ENCODE data around the gene HERPUD1. TPM values are rescaled to one million over a fixed set of nuclear protein-coding genes. Genes with fewer than 3 reads are reported as not detected.
"Not testable (repeated sequence)": the region's sequence is repeated elsewhere in the genome, so short reads cannot be mapped to it uniquely, and the experiment has no call there.

Gene HERPUD1
- total and polyA plus RNA-seq, 2 experiments from 2014 or later: 40.5 to 116 TPM

- H3K36me3 ChIP-seq: no peaks in the 10 kb centered on the region
- TF ChIP-seq CTCF (IDR thresholded peaks at IDR 0.05; ENCODE audit: low read depth, low read length): no peak
- H3K9me3 ChIP-seq (ENCODE audit: low read depth): no peaks in the 10 kb centered on the region
- H3K27ac ChIP-seq: no peak overlapping the region
- H3K4me1 ChIP-seq (ENCODE audit: low read depth): no peaks in the 10 kb centered on the region
- peak overlapping the region; percentile 50 for H3K4me3 ChIP-seq
- no peak for DNase-seq (ENCODE audit: low read depth in 1 of 2, low spot score in 1 of 2)
- peaks cover 51% of the 10 kb centered on the region for H3K27me3 ChIP-seq
Observed at GRCh38 chr16:56989988-56990387, 58.0 kb downstream of the HERPUD1 start.

- no peaks in the 10 kb centered on the region for H3K36me3 ChIP-seq
- no peak overlapping the region for H3K4me3 ChIP-seq
- no peak overlapping the region for H3K27ac ChIP-seq
- DNase-seq (ENCODE audit: low read depth in 1 of 2, low spot score in 1 of 2): no peak
- H3K27me3 ChIP-seq: peaks cover 58% of the 10 kb centered on the region
- no peaks in the 10 kb centered on the region for H3K4me1 ChIP-seq (ENCODE audit: low read depth)
- no peaks in the 10 kb centered on the region for H3K9me3 ChIP-seq (ENCODE audit: low read depth)
- TF ChIP-seq CTCF (IDR thresholded peaks at IDR 0.05; ENCODE audit: low read depth, low read length): no peak
Observed at GRCh38 chr16:56990407-56991286, 58.7 kb downstream of the HERPUD1 start.

GRCh38 chr16:56992431-56992830, 60.5 kb downstream of the HERPUD1 start:
- not testable (repeated sequence) for H3K4me1 ChIP-seq (ENCODE audit: low read depth); H3K4me3 ChIP-seq; H3K27ac ChIP-seq; DNase-seq (ENCODE audit: low read depth in 1 of 2, low spot score in 1 of 2); H3K36me3 ChIP-seq; H3K9me3 ChIP-seq (ENCODE audit: low read depth)
- peaks cover 66% of the 10 kb centered on the region for H3K27me3 ChIP-seq

- peaks cover 60% of the 10 kb centered on the region for H3K27me3 ChIP-seq
- no peak for DNase-seq (ENCODE audit: low read depth in 1 of 2, low spot score in 1 of 2)
- H3K36me3 ChIP-seq: no peaks in the 10 kb centered on the region
- H3K27ac ChIP-seq: no peak overlapping the region
- H3K9me3 ChIP-seq (ENCODE audit: low read depth): no peaks in the 10 kb centered on the region
- no peak for TF ChIP-seq CTCF (IDR thresholded peaks at IDR 0.05; ENCODE audit: low read depth, low read length)
- no peaks in the 10 kb centered on the region for H3K4me1 ChIP-seq (ENCODE audit: low read depth)
- no peak overlapping the region for H3K4me3 ChIP-seq
Observed at GRCh38 chr16:56993204-56993603, 61.3 kb downstream of the HERPUD1 start.

GRCh38 chr16:56994311-56994710, 62.4 kb downstream of the HERPUD1 start:
- no peak for TF ChIP-seq CTCF (IDR thresholded peaks at IDR 0.05; ENCODE audit: low read depth, low read length)
- Histone ChIP-seq H3K36me3 (no peaks in the 10 kb centered on the region), H3K27ac (no peak overlapping the region), H3K27me3 (peaks cover 49% of the 10 kb centered on the region), H3K9me3 (ENCODE audit: low read depth) (no peaks in the 10 kb centered on the region), H3K4me1 (ENCODE audit: low read depth) (no peaks in the 10 kb centered on the region), H3K4me3 (no peak overlapping the region)
- no peak for DNase-seq (ENCODE audit: low read depth in 1 of 2, low spot score in 1 of 2)

Other genes starting within 250 kb of the HERPUD1 start
- gene MT1X, start 249.7 kb upstream of the HERPUD1 start, total RNA-seq: 5.7 and 13.3 TPM in 2 replicates
- 9.3 and 11.1 TPM in 2 replicates for gene MT1X, start 249.7 kb upstream of the HERPUD1 start, polyA plus RNA-seq
- 110 and 115 TPM in 2 replicates for gene NUP93, start 202.0 kb upstream of the HERPUD1 start, total RNA-seq
- 127 and 157 TPM in 2 replicates for gene NUP93, start 202.0 kb upstream of the HERPUD1 start, polyA plus RNA-seq
- not detected in 2 replicates for gene SLC12A3, start 66.9 kb upstream of the HERPUD1 start, total RNA-seq
- gene SLC12A3, start 66.9 kb upstream of the HERPUD1 start, polyA plus RNA-seq: not detected in 2 replicates
- gene CETP, start 29.8 kb downstream of the HERPUD1 start, total RNA-seq: 0.27 TPM in 1 of 2 replicates, not detected in the other
- 0.49 TPM in 1 of 2 replicates, not detected in the other for gene CETP, start 29.8 kb downstream of the HERPUD1 start, polyA plus RNA-seq
- 0.18 TPM in 1 of 2 replicates, not detected in the other for gene NLRC5, start 57.4 kb downstream of the HERPUD1 start, total RNA-seq
- not detected in 2 replicates for gene NLRC5, start 57.4 kb downstream of the HERPUD1 start, polyA plus RNA-seq
- 26.5 and 43.0 TPM in 2 replicates for gene CPNE2, start 160.4 kb downstream of the HERPUD1 start, total RNA-seq
- gene CPNE2, start 160.4 kb downstream of the HERPUD1 start, polyA plus RNA-seq: 25.5 and 49.6 TPM in 2 replicates

Data from cardiac muscle cell (in vitro differentiated cells and primary cell).